HFF-Myc (cell line): ENCODE results near the gene CDKN2B-AS1.

ENCODE experiments used
- DNase-seq: peaks from one replicate; pipeline ENCODE4 v3.0.0-alpha.2; 2011; ENCODE audit warnings: low read depth; ENCODE audit errors: extremely low read depth
- H3K4me3 ChIP-seq: replicated peaks from 2 replicates; pipeline ENCODE4 v1.5.1; 2011; ENCODE audit warnings: low read depth, mild to moderate bottlenecking, control low read depth, low read length
- CTCF ChIP-seq: IDR thresholded peaks from 2 replicates; pipeline ENCODE4 v1.5.1; 2012; ENCODE audit warnings: mild to moderate bottlenecking, low read depth, low read length, control low read depth; ENCODE audit errors: missing control alignments

The CDKN2B-AS1 gene

DNA sequence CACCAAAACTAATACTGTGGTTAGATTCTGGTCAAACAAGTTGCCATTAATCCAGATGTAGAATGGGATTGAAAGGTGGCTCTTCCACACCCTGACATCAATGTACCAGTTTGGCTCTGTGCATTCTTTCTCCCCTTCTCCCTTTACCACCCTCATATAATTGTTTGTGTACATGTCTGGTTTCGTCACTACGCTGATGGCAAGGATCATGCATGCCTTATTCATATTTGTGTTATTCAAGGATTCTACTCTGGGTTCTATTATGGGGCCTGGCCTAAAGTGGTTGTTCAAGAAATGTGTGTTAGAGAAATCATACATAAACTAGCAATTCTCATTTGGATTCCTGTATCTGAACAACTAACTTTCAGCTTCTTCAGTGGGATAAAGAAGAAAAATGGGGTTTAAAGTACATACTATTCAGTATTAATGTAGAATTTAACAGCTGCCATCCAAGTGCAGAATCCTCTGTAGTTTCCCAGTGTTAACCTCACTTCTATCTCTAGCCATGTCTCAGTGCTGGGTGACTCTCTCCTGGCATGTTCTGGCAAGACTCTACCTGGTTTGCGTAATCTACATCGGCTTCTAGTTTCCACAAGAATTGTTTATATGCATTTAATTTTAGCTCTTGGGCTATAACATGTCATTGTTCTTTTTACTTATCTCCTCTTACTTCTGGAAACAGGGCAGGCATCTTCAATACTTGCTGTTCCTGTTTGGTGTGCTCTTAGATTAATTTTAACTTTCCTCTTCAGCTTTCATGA is 42.5 kb downstream of the CDKN2B-AS1 start:
- TF ChIP-seq CTCF: no peak
- no peak overlapping the region for H3K4me3 ChIP-seq
- DNase-seq: no peak

- DNase-seq: no peak
- peak; percentile 42 for TF ChIP-seq CTCF
Measured at GRCh38 chr9:22037954-22038690, 43.5 kb downstream of the CDKN2B-AS1 start.

DNA sequence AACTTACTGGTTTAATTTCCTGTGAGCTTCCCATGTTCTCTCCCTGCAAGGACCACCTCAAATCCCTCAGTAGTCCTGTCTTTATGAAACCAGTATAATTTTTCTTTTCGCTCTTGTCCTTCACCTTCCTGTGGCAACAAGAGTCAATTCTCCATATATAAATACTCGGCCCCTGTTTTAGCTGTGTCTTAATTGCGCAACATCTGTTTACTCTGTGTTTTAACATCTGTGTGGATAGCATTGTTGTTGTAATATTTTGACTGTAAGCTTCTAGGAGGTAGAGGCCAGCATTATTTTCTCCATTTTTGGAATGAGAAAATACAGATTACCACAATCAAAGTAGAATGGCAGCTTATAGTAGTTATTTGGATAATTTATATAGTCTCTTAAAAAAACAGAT is 44.7 kb downstream of the CDKN2B-AS1 start:
- no peak for DNase-seq
- TF ChIP-seq CTCF: no peak
- no peak overlapping the region for H3K4me3 ChIP-seq

More at GRCh38 chr9:22037954-22038690, 43.5 kb downstream of the CDKN2B-AS1 start:
- H3K4me3 ChIP-seq: no peak overlapping the region

GRCh38 chr9:22040760-22041159 is 46.2 kb downstream of the CDKN2B-AS1 start:
- TF ChIP-seq CTCF: no peak
- H3K4me3 ChIP-seq: no peak overlapping the region
- no peak for DNase-seq

GRCh38 chr9:22041344-22041743 is 46.8 kb downstream of the CDKN2B-AS1 start:
- no peak for TF ChIP-seq CTCF
- no peak overlapping the region for H3K4me3 ChIP-seq
- DNase-seq: no peak

DNA sequence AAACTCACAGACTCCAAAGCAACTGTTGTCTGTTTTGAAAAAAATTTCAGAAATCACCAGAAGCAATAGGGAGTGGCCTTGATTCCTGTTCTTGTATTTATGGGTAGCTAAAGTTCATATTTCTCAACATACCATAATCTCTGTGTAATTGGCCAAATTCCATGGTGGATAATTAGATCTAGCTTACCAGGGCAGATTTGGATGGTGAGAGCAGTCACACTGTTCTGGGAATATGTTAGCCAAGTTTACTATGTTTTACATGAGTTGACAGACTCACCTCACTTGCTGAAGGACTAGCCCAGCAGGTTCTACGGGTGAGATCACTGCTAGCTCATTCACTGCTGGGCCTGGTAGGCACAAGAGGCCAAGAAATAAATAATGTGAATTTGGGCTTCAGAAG is 47.2 kb downstream of the CDKN2B-AS1 start:
- no peak overlapping the region for H3K4me3 ChIP-seq
- TF ChIP-seq CTCF: no peak
- no peak for DNase-seq
